MM.1S (cell line): ENCODE data around the gene TOB1.

Experiments used
- DNase-seq: peaks from one replicate; pipeline ENCODE4 v3.0.0-alpha.2; 2015
- H2AFZ ChIP-seq: fragments of 300-600 bp; sonication (generic); 2 replicates; pipeline ENCODE4 v1.6.0; 2016; ENCODE audit warnings: antibody characterized with exemption, low read length
- H3F3A ChIP-seq: fragments of 300-600 bp; sonication (generic); 2 replicates; pipeline ENCODE4 v1.6.1; 2016; ENCODE audit warnings: mild to moderate bottlenecking, antibody characterized with exemption, low read length, moderate library complexity, mixed read lengths; ENCODE audit not compliant: insufficient read depth
- H3K27ac ChIP-seq: fragments of 300-600 bp; sonication (generic); 2 replicates; pipeline ENCODE4 v1.5.1; 2016; ENCODE audit warnings: mild to moderate bottlenecking, low read length
- H3K27me3 ChIP-seq: fragments of 300-600 bp; sonication (generic); replicated peaks from 2 replicates; pipeline ENCODE4 v1.6.0; 2016; ENCODE audit warnings: low read length; ENCODE audit not compliant: insufficient read depth
- H3K36me3 ChIP-seq: fragments of 300-600 bp; sonication (generic); replicated peaks from 2 replicates; pipeline ENCODE4 v1.6.1; 2016; ENCODE audit warnings: mild to moderate bottlenecking, low read length, mixed read lengths; ENCODE audit not compliant: insufficient read depth
- H3K4me1 ChIP-seq: fragments of 300-600 bp; sonication (generic); 2 replicates; pipeline ENCODE4 v1.6.1; 2016; ENCODE audit warnings: low read length, mixed read lengths
- H3K4me2 ChIP-seq: fragments of 300-600 bp; sonication (generic); 2 replicates; pipeline ENCODE4 v1.6.0; 2016; ENCODE audit warnings: low read depth, low read length
- H3K4me3 ChIP-seq: fragments of 300-600 bp; sonication (generic); 2 replicates; pipeline ENCODE4 v1.5.1; 2016; ENCODE audit warnings: low read length, mixed read lengths
- H3K79me2 ChIP-seq: fragments of 300-600 bp; sonication (generic); 2 replicates; pipeline ENCODE4 v1.6.1; 2016; ENCODE audit warnings: mixed run types, low read length, mixed read lengths
- H3K9ac ChIP-seq: fragments of 300-600 bp; sonication (generic); 2 replicates; pipeline ENCODE4 v1.6.1; 2016; ENCODE audit warnings: low read length, mixed read lengths
- H3K9me2 ChIP-seq: fragments of 300-600 bp; sonication (generic); replicated peaks from 2 replicates; pipeline ENCODE4 v1.6.1; 2016; ENCODE audit warnings: mild to moderate bottlenecking, low read length, mixed read lengths; ENCODE audit not compliant: insufficient read depth
- H3K9me3 ChIP-seq: fragments of 300-600 bp; sonication (generic); replicated peaks from 2 replicates; pipeline ENCODE4 v1.6.1; 2016; ENCODE audit warnings: mild to moderate bottlenecking, low read length, mixed read lengths; ENCODE audit not compliant: insufficient read depth
- H4K20me1 ChIP-seq: fragments of 300-600 bp; sonication (generic); 2 replicates; pipeline ENCODE4 v1.6.1; 2016; ENCODE audit warnings: mild to moderate bottlenecking, low read length, moderate library complexity, mixed read lengths; ENCODE audit not compliant: insufficient read depth
- EZH2 ChIP-seq: fragments of 300-600 bp; sonication (generic); optimal IDR thresholded peaks from 2 replicates; pipeline ENCODE3; 2017; ENCODE audit warnings: low read depth, mild to moderate bottlenecking, antibody characterized with exemption, low read length, mixed read lengths
- EZH2phosphoT487 ChIP-seq: fragments of 300-600 bp; sonication (generic); IDR thresholded peaks from 2 replicates; pipeline ENCODE4 v1.6.1; 2018; ENCODE audit warnings: antibody characterized with exemption, low read length
- TF ChIP-seq, protein P1 (sequence below): fragments of 300-600 bp; sonication (generic); IDR thresholded peaks from 2 replicates; pipeline ENCODE4 v1.5.1; 2016; ENCODE audit warnings: antibody characterized with exemption, low read length, mixed read lengths

Gene TOB1

DNA sequence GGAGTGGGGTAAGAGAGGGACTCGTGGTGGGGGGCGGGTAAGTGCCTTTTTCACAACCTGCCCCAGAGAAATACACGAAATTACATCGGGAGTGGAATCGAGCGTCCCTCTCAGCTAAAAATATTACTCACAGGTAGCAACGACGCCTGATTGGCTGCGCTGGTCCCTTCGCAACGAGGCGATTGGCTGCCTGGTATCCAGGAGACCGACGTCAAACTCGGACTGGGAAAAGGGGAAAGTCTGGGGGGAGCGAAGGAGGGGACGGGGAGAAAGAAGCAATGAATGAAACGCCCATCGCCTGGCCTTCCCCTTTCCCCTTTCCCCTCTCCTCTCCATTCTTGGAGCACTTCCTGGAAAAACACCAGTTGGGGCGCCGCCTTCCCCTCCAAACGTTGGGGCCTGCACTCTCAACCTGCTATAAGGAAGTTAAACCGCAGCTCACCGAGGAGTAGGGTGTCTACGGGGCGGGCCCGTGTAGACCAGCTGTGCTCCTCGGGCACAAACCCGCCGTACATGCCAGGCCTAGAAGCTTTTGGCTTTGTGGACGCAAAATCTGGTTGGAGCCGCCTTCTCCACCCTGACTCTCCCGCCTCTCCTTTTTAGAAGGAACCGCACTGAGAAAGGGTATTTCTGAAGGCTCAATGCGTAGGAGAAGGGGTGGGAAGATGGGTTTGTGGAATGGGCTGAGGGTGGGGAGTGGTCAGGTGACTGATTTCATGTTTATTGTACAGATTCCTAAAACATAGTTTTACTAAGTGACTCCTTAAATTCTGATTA lies 1.4 kb upstream of the TOB1 start:
- Histone ChIP-seq H4K20me1 (no peaks in the 10 kb centered on the region), H3K4me3 (peak overlapping the region; percentile 73), H3K9me3 (no peaks in the 10 kb centered on the region), H3F3A (peaks cover 29% of the 10 kb centered on the region), H3K4me2 (peak overlapping the region; percentile 79), H3K27me3 (no peaks in the 10 kb centered on the region), H2AFZ (peak overlapping the region; percentile 57), H3K27ac (peak overlapping the region; percentile 90), H3K9ac (peak overlapping the region; percentile 98), H3K9me2 (no peaks in the 10 kb centered on the region), H3K79me2 (peaks cover 31% of the 10 kb centered on the region), H3K4me1 (peaks cover 24% of the 10 kb centered on the region), H3K36me3 (no peaks in the 10 kb centered on the region; the same call in 1 of the 2 replicates)
- TF ChIP-seq, protein P1, sequence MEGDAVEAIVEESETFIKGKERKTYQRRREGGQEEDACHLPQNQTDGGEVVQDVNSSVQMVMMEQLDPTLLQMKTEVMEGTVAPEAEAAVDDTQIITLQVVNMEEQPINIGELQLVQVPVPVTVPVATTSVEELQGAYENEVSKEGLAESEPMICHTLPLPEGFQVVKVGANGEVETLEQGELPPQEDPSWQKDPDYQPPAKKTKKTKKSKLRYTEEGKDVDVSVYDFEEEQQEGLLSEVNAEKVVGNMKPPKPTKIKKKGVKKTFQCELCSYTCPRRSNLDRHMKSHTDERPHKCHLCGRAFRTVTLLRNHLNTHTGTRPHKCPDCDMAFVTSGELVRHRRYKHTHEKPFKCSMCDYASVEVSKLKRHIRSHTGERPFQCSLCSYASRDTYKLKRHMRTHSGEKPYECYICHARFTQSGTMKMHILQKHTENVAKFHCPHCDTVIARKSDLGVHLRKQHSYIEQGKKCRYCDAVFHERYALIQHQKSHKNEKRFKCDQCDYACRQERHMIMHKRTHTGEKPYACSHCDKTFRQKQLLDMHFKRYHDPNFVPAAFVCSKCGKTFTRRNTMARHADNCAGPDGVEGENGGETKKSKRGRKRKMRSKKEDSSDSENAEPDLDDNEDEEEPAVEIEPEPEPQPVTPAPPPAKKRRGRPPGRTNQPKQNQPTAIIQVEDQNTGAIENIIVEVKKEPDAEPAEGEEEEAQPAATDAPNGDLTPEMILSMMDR, result no peak
- TF ChIP-seq EZH2phosphoT487 (no peak), EZH2 (no peak)
- DNase-seq, result peak; percentile 95

DNA sequence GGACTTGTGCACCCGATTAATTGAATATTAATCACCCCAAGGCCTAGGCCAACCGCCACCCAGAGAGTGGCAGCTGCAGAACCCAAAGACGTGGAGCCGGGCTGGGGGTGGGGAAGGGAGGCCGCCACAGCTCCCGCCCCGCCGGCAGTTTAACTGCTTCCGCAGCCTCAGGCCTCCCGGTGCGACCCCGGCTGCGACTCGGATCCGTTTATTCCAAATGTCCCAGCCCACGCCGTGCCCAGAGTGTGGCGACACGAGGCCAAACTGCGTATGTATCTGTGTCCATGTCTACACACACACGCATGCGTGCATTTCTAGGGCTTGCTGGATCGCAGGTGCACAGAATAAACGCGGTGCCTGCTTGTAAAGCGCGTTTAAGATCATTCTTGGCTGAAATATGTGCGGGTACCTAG lies 802 bp upstream of the TOB1 start:
- peak; percentile 67 for DNase-seq
- Histone ChIP-seq H3K9ac (peak overlapping the region; percentile 98), H3K4me2 (peak overlapping the region; percentile 79), H4K20me1 (no peaks in the 10 kb centered on the region), H3K27ac (peak overlapping the region; percentile 90), H3K27me3 (no peaks in the 10 kb centered on the region), H2AFZ (peak overlapping the region; percentile 57; the same call in 1 of the 2 replicates), H3K4me1 (peaks cover 19% of the 10 kb centered on the region), H3K36me3 (no peaks in the 10 kb centered on the region; the same call in 1 of the 2 replicates), H3K9me2 (no peaks in the 10 kb centered on the region), H3F3A (peaks cover 27% of the 10 kb centered on the region), H3K79me2 (peaks cover 35% of the 10 kb centered on the region), H3K4me3 (peak overlapping the region; percentile 73), H3K9me3 (no peaks in the 10 kb centered on the region)
- TF ChIP-seq EZH2phosphoT487 (no peak), EZH2 (no peak)
- TF ChIP-seq, protein P1, result no peak

DNA sequence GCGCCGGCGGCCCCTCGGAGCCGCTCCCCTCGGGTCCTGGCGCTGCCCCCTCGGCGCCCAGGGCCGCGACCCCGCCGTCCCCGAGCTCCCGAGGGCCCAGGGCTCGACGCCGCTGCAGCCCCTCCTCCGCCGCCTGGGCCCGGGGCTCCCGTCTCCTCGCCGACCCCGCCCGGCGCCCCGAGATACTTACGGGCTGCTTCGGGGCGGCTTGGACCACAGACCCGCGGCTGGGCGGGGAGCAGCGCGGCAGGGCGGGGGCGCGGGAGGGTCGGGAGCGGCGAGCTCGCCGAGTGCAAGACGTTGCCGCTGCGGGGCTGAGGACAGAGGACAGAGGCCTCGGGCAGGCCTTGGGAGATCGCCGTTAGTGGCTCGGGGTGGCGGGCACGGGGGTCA lies 290 bp downstream of the TOB1 start:
- H3F3A ChIP-seq, result peaks cover 25% of the 10 kb centered on the region
- H3K4me1 ChIP-seq, result peaks cover 11% of the 10 kb centered on the region
- H2AFZ ChIP-seq, result no peak overlapping the region
- H3K79me2 ChIP-seq, result peaks cover 41% of the 10 kb centered on the region
- peak overlapping the region; percentile 74 for H3K9ac ChIP-seq
- H3K27ac ChIP-seq, result peak overlapping the region; percentile 74; the same call in 1 of the 2 replicates
- H3K27me3 ChIP-seq, result no peaks in the 10 kb centered on the region
- TF ChIP-seq EZH2phosphoT487 (no peak), EZH2 (no peak)
- TF ChIP-seq, protein P1, result no peak
- no peaks in the 10 kb centered on the region for H3K9me3 ChIP-seq
- peaks cover 4% of the 10 kb centered on the region; the same call in 1 of the 2 replicates for H3K36me3 ChIP-seq
- peak overlapping the region; percentile 83 for H3K4me3 ChIP-seq
- no peaks in the 10 kb centered on the region for H4K20me1 ChIP-seq
- DNase-seq, result no peak
- H3K4me2 ChIP-seq, result peak overlapping the region; percentile 84; the same call in 1 of the 2 replicates
- no peaks in the 10 kb centered on the region for H3K9me2 ChIP-seq
